GM19035 (cell line): ENCODE measurements around the gene KDM4B.

Experiments used
- ATAC-seq: cut with Tn5 transposase; IDR thresholded peaks from one replicate; pipeline ENCODE4 v1.9.1; 2021; ENCODE audit not compliant: unreplicated experiment

Gene KDM4B

GRCh38 chr19:5119297-5119998, 150.5 kb downstream of the KDM4B start:
- no peak for ATAC-seq

DNA sequence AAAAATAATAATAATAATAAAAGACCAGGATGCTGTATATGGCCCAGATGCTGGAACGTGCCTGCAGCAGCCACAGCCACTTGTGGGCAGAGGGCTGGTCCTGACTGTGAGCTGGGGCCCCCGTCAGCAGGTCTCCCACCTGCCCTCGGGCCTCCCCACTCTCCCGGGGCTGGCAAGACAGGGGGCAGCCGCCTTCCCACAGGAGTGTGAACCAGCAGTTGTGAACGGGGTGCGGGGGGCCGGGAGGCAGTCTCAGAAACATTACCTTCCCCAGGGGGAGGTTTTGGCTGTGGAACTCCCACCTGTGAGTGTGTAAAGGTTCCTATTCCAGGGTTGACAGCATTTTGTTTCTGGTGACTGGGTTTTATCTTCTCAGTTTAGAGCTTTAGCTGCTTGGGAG, 151.4 kb downstream of the KDM4B start:
- no peak for ATAC-seq

DNA sequence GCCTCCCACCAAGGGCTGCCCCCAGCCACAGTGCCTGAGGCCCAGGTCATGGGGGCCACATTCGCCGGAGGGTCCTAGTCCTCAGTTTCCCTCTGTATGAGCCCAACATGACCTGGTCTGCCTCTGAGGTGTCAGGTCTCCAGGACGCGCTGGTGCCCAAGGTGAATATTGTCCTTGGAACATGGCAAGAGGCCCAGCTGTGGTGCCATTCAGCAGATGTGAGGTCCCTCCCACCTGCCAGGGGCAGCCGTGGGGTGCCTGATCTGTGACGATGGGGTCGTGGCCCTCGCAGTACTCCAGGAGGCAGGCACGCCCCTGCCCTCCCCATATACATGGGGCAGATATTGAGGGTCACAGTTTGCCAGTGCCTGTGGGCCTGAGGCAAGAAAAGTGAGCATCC, 151.9 kb downstream of the KDM4B start:
- ATAC-seq, result no peak

- no peak for ATAC-seq
Observed at GRCh38 chr19:5121266-5122120, 152.6 kb downstream of the KDM4B start.

- no peak for ATAC-seq
Observed at GRCh38 chr19:5122121-5122400, 153.1 kb downstream of the KDM4B start.

GRCh38 chr19:5122671-5123409, 153.9 kb downstream of the KDM4B start:
- ATAC-seq, result no peak

DNA sequence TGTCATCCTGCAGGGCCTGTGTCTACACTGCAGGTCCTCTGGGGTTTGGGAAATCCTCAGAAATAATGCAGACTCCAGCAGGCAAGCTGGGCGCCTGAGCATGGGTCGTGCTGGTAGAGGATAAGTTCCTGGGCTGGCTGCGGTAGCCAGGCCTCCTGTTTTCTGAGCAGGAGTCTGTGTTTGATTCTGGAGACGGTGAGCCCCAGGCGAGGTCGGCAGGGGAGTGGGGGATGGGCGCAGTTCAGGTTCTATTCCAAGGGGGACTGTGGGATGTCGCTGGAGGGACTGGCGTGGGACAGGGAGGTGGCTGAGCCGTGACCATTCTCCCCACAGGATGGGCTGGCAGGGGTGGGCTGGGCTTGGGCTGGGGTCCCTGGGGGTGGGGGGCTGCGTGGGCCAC, 154.7 kb downstream of the KDM4B start:
- ATAC-seq, result no peak

DNA sequence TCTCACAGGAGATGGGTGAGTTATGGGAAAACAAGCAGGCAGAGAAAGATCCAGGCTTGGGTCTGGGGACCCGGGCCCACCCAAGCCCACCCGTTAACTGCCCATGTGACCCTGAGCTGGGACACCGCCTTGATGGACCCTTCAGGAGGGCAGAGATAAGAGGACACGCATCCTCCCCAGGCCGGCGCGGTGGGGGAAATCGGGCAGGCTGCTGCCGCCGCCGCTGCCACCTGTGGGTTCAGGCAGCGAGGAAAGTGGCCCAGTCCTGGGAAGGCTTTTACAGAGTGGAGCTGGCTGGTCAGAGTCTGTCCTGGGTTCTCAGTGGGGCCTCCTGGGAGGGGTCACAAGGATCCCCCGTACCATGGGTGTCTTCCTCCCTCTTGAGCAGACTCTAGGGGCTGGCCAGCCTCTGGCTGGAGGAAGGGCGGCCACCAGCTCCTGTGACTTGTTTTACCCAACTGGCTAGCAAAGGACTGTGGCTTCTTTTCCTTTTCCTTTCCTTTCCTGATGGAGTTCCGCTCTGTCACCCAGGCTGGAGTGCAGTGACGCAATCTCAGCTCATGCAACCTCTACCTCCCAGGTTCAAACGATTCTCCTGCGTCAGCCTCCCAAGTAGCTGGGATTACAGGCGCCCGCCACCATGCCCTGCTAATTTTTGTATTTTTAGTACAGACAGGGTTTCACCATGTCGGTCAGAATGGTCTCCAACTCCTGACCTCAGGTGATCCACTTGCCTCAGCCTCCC, 155.4 kb downstream of the KDM4B start:
- no peak for ATAC-seq

DNA sequence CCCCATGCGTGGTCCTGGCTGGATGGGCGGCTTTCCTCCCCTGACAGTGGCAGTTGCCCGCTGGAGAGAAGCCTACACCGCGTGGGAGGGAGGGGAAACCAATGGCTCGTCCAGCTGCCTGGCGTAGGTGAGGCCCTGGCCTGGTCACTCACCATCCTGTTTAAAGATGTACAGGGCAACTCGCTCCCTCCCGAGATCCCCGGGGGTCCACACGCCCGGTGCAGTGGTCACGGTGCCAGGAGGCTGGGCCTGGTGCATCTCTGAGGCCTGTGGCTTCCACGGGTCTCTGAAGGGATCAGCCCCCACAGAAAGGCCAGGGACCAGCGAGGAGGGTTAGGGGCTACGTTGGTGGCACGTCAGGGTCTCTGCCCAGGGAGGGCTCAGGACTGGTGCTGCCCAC, 156.5 kb downstream of the KDM4B start:
- no peak for ATAC-seq

DNA sequence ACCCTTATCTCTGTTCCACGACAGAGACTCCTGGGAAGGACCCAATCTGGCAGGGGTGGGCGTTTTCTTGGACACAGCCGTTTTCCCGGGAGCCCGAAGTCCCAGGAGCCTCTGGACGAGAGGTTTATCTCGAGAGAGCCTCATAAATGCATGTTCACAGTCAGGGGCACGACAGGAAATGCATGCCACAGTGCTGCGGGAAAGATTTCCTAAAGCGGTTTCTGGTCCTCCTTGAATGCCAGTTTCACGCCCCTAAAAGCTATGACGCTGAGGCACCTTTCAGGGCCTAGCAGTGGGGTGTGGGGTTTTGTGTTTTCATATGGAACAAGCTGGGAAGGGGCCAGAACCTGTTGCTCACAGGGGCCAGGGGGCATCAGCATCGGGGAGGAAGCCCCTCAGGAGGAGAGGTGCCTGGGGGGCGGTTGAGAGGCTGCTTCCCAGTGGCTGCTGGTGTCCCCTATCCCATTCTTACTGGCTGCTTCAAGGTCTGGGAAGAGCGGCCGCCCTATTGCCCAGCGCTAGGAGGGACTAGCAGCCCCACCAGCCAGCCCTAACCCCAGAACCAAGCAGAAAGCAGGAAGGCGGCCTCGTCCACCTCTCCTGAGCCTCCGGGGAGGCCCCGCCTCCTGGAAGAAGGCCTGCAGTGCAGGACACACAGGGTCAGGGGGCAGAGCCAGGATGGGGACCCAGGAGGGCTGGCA, 157.0 kb downstream of the KDM4B start:
- no peak for ATAC-seq

- no peak for ATAC-seq
Observed at GRCh38 chr19:5126498-5127223, 157.7 kb downstream of the KDM4B start.

DNA sequence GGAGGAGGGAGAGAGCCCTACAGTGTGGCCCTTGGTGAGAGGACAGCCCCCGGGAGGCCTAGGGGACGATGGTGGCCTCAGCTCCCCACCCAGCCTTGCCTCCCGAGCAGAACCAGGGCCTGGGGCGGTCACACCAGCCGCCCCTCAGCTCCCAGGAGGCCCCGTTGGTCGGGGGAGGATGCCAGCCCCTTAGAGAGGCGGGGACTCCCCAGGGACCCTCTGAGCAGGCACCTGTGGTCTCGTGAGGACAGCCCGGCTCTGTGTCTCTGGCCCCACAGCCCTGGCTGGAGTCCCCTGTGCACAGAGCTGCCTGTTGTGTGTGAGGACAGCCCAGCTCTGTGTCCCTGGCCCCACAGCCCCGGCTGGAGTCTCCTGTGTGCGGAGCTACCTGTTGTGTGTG, 158.8 kb downstream of the KDM4B start:
- ATAC-seq, result no peak

DNA sequence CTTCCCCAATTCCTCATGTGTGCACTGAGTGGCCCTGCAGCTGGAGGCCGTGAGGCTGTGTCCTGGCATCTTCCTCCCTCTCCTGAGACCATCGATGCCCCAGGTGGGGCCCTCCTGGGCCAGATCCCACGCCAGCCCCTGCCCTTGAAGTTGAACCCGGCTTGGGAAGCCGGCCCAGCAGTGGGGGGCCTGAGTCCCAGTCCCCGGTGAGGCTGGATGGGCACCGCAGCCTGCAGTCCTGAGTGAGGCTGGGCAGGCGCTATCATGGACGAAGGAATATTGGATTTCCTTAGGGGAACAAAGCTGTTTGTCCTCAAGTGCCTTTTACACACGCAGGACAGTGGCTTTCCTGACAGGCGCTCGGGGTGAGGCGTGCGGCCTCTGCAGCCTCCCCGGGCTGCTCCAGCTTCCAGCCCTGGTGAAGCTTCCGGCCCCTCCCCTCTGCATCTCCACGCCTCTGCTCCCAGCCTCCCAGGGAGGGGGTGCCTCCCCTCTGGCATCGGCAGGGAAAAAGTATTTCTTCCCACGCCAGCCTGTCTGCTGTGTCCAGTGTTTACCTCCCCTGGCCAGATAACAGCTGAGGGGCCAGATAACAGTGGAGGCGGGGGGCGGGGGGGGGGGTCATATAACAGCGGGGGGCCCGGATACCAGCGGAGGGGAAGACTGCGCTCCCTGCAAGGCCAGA, 159.5 kb downstream of the KDM4B start:
- no peak for ATAC-seq

- no peak for ATAC-seq
Observed at GRCh38 chr19:5128936-5129389, 160.1 kb downstream of the KDM4B start.

DNA sequence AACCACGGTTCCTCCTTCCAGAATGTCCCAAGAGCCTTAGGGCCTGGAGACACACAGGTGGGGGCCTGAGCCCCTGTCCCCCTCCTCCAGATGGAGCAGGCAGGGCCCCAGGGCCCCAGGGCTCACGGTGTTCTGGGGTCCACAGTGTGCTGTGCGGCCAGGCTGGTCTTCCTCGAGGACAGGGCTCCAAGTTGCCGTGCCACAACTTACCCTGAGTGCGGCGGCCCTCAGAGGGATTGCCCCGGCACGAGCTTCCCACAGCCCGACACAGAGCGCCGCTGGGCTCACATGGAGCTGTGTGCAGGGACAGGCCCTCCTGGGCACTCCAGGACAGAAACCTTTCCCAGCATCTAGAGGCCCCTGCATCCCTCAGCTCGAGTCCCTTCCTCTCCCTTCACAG, 160.8 kb downstream of the KDM4B start:
- ATAC-seq, result no peak

- ATAC-seq, result peak; percentile 47
Observed at GRCh38 chr19:5130371-5131030, 161.6 kb downstream of the KDM4B start.

DNA sequence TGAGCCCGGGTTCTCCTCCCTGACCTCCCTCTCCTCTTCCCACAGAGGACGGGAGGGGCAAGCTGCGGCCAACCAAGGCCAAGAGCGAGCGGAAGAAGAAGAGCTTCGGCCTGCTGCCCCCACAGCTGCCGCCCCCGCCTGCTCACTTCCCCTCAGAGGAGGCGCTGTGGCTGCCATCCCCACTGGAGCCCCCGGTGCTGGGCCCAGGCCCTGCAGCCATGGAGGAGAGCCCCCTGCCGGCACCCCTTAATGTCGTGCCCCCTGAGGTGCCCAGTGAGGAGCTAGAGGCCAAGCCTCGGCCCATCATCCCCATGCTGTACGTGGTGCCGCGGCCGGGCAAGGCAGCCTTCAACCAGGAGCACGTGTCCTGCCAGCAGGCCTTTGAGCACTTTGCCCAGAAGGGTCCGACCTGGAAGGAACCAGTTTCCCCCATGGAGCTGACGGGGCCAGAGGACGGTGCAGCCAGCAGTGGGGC, 162.2 kb downstream of the KDM4B start:
- ATAC-seq, result peak; percentile 45

DNA sequence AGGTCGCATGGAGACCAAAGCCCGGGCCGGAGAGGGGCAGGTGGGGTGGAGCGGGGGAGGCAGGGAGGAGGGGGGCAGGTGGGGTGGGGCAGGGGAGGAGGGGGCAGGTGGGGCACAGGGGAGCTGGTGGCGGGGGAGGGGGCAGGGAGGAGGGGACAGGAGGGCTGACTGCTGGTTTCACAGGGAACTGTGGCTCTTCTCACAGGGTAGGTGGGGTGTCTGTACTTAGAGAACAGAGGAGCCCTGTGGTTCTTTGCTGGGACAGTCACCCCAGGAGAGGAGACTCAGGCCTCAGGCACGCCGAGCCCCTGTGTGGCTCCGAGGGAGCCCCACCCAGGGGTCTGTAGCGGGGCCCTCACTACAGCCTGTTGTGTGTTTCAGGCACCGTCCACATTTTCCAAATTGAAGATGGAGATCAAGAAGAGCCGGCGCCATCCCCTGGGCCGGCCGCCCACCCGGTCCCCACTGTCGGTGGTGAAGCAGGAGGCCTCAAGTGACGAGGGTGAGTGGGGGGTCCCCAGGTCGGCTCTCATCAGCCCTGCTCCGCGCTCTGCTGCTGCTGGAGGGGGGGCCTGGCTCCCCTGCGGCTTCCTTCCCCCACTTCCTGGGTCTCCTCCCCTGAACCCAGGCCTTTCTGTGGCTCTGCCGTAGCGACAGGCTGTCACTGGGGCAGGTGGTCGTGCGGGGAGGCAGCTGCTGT, 162.7 kb downstream of the KDM4B start:
- ATAC-seq, result no peak
